ENCODE data around the gene RNF175. TPM values are rescaled to one million over a fixed set of nuclear protein-coding genes. Genes with fewer than 3 reads are reported as not detected.

The RNF175 gene
- polyA plus RNA-seq, 1 donor from 2014 or later = 30.1 TPM

DNA sequence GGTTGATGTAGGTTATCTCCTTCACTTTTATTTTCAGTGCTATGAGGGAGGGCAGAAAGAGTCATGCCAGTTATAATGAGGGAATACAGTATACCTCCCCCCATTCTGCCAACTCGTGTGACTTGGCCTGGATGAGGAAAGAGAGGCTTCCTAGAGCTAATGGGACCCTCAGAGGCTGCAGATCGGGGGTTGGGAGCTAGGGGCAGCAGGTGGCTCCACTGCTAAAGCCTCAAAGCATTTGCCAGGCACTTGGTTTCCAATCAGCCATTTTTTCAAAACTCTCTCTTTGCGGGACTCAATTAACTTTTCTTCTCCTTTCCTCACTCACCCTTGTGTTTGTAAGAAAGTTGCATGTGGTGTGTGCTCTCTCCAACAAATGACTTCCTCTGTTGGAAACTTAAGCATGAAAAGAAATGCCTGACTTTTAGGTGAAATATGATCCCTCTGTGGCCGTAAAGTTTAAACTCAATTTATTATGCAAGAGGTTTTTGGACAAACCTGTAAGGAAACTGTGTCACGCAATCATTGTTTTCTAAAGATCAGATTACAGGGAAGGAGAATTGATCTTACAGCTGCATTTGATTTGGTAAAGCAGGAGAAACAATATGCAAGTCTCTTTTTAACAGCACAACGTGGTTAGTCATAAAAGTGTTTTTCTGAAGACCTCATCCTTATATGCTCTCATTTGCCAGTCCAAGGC lies 22.0 kb upstream of the RNF175 start:
- TF ChIP-seq TAF1 (IDR thresholded peaks at IDR 0.05; ENCODE audit: low read depth) = no peak
- TF ChIP-seq RAD21 (conservative IDR thresholded peaks at IDR 0.05) = no peak
- TF ChIP-seq, protein P1, sequence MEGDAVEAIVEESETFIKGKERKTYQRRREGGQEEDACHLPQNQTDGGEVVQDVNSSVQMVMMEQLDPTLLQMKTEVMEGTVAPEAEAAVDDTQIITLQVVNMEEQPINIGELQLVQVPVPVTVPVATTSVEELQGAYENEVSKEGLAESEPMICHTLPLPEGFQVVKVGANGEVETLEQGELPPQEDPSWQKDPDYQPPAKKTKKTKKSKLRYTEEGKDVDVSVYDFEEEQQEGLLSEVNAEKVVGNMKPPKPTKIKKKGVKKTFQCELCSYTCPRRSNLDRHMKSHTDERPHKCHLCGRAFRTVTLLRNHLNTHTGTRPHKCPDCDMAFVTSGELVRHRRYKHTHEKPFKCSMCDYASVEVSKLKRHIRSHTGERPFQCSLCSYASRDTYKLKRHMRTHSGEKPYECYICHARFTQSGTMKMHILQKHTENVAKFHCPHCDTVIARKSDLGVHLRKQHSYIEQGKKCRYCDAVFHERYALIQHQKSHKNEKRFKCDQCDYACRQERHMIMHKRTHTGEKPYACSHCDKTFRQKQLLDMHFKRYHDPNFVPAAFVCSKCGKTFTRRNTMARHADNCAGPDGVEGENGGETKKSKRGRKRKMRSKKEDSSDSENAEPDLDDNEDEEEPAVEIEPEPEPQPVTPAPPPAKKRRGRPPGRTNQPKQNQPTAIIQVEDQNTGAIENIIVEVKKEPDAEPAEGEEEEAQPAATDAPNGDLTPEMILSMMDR (IDR thresholded peaks at IDR 0.05; ENCODE audit: poor library complexity, severe bottlenecking) = no peak
- TF ChIP-seq SMC3 (conservative IDR thresholded peaks at IDR 0.05; ENCODE audit: poor library complexity) = no peak
- no peak for TF ChIP-seq MXI1 (conservative IDR thresholded peaks at IDR 0.05; ENCODE audit: poor library complexity, severe bottlenecking)
- no peak for TF ChIP-seq EP300 (conservative IDR thresholded peaks at IDR 0.05; ENCODE audit: poor library complexity, severe bottlenecking)
- TF ChIP-seq, protein P2, sequence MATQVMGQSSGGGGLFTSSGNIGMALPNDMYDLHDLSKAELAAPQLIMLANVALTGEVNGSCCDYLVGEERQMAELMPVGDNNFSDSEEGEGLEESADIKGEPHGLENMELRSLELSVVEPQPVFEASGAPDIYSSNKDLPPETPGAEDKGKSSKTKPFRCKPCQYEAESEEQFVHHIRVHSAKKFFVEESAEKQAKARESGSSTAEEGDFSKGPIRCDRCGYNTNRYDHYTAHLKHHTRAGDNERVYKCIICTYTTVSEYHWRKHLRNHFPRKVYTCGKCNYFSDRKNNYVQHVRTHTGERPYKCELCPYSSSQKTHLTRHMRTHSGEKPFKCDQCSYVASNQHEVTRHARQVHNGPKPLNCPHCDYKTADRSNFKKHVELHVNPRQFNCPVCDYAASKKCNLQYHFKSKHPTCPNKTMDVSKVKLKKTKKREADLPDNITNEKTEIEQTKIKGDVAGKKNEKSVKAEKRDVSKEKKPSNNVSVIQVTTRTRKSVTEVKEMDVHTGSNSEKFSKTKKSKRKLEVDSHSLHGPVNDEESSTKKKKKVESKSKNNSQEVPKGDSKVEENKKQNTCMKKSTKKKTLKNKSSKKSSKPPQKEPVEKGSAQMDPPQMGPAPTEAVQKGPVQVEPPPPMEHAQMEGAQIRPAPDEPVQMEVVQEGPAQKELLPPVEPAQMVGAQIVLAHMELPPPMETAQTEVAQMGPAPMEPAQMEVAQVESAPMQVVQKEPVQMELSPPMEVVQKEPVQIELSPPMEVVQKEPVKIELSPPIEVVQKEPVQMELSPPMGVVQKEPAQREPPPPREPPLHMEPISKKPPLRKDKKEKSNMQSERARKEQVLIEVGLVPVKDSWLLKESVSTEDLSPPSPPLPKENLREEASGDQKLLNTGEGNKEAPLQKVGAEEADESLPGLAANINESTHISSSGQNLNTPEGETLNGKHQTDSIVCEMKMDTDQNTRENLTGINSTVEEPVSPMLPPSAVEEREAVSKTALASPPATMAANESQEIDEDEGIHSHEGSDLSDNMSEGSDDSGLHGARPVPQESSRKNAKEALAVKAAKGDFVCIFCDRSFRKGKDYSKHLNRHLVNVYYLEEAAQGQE (IDR thresholded peaks at IDR 0.05; ENCODE audit: borderline replicate concordance) = no peak
- TF ChIP-seq EZH2 (IDR thresholded peaks at IDR 0.05; ENCODE audit: borderline replicate concordance, insufficient read depth, low read length, poor library complexity, severe bottlenecking) = no peak
- no peak for TF ChIP-seq POLR2AphosphoS5 (IDR thresholded peaks at IDR 0.05)
- Histone ChIP-seq H4K20me1 (ENCODE audit: insufficient read depth) (no peaks in the 10 kb centered on the region), H3F3A (ENCODE audit: insufficient read depth, low read length, poor library complexity, severe bottlenecking) (no peaks in the 10 kb centered on the region), H3K27me3 (ENCODE audit: insufficient read depth, low read depth, low read length) (no peaks in the 10 kb centered on the region), H3K4me2 (ENCODE audit: low read length) (no peak overlapping the region), H3K9me3 (ENCODE audit: low read length) (no peaks in the 10 kb centered on the region), H3K36me3 (ENCODE audit: insufficient read depth, low read length) (no peaks in the 10 kb centered on the region), H3K79me2 (replicated peaks; ENCODE audit: insufficient read depth, low read length) (peaks cover 6% of the 10 kb centered on the region), H3K4me3 (ENCODE audit: low read length) (no peak overlapping the region), H3K9me2 (ENCODE audit: insufficient read depth, low read length) (no peaks in the 10 kb centered on the region), H2AFZ (ENCODE audit: low read depth, low read length) (no peak overlapping the region), H3K27ac (ENCODE audit: low read length) (no peak overlapping the region), H3K9ac (ENCODE audit: low read length) (no peak overlapping the region)

GRCh38 chr4:153781280-153781679 lies 21.5 kb upstream of the RNF175 start:
- H3K27ac ChIP-seq (ENCODE audit: low read length) = no peak overlapping the region
- H3F3A ChIP-seq (ENCODE audit: insufficient read depth, low read length, poor library complexity, severe bottlenecking) = no peaks in the 10 kb centered on the region
- no peak overlapping the region for H3K4me2 ChIP-seq (ENCODE audit: low read length)
- no peak overlapping the region for H3K9ac ChIP-seq (ENCODE audit: low read length)
- H3K9me2 ChIP-seq (ENCODE audit: insufficient read depth, low read length) = no peaks in the 10 kb centered on the region
- no peaks in the 10 kb centered on the region for H4K20me1 ChIP-seq (ENCODE audit: insufficient read depth)
- H3K27me3 ChIP-seq (ENCODE audit: insufficient read depth, low read depth, low read length) = no peaks in the 10 kb centered on the region
- no peaks in the 10 kb centered on the region for H3K79me2 ChIP-seq (replicated peaks; ENCODE audit: insufficient read depth, low read length)
- H3K4me3 ChIP-seq (ENCODE audit: low read length) = no peak overlapping the region
- no peak for TF ChIP-seq SMC3 (conservative IDR thresholded peaks at IDR 0.05; ENCODE audit: poor library complexity)
- TF ChIP-seq, protein P1 (IDR thresholded peaks at IDR 0.05; ENCODE audit: poor library complexity, severe bottlenecking) = no peak
- TF ChIP-seq MXI1 (conservative IDR thresholded peaks at IDR 0.05; ENCODE audit: poor library complexity, severe bottlenecking) = no peak
- TF ChIP-seq RAD21 (conservative IDR thresholded peaks at IDR 0.05) = no peak
- TF ChIP-seq EZH2 (IDR thresholded peaks at IDR 0.05; ENCODE audit: borderline replicate concordance, insufficient read depth, low read length, poor library complexity, severe bottlenecking) = no peak
- TF ChIP-seq POLR2AphosphoS5 (IDR thresholded peaks at IDR 0.05) = no peak
- TF ChIP-seq, protein P2 (IDR thresholded peaks at IDR 0.05; ENCODE audit: borderline replicate concordance) = no peak
- H3K9me3 ChIP-seq (ENCODE audit: low read length) = no peaks in the 10 kb centered on the region
- no peak overlapping the region for H2AFZ ChIP-seq (ENCODE audit: low read depth, low read length)
- no peaks in the 10 kb centered on the region for H3K36me3 ChIP-seq (ENCODE audit: insufficient read depth, low read length)

Data from neural cell (in vitro differentiated cells).